HG03342 (cell line): ENCODE measurements around the gene HOXC11.

Experiments used
- ATAC-seq: cut with Tn5 transposase; IDR thresholded peaks from one replicate; pipeline ENCODE4 v1.9.1; 2021; ENCODE audit warnings: mild to moderate bottlenecking, moderate library complexity; ENCODE audit not compliant: unreplicated experiment

The HOXC11 gene

GRCh38 chr12:53971686-53972085, 1.2 kb upstream of the HOXC11 start:
- no peak for ATAC-seq

DNA sequence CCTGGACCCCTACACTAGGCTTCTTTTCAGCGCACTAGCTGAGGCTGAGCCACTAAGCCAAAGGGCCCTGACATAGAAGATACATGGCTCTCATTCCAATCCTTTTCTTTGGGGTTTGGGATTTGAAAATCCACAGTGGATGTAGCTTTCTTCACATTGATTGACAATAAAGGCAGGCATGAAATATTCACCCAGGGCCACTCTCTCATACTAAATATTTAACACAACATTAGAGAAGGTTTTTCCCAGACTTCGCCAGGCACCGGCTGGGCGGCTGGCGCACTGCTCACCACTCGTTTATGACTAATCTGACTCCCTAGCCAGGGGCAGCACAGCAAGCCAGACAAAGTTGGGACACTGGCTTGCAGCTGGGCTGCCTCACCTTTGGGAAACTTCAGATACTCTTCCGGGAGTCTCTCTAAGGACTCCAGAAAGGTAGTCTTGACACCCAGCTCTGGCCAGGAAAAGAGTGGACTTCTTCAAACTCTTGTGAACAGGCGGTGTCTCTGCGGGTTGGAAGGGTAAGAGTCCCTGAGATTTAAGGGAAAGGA, 699 bp upstream of the HOXC11 start:
- ATAC-seq, result no peak

- no peak for ATAC-seq
Measured at GRCh38 chr12:53973236-53974042, 513 bp downstream of the HOXC11 start.

- ATAC-seq, result no peak
Measured at GRCh38 chr12:53974084-53975063, 1.4 kb downstream of the HOXC11 start, which contains the start of gene HOTAIR. HOTAIR (minus strand) TSS chr12:53974954.

DNA sequence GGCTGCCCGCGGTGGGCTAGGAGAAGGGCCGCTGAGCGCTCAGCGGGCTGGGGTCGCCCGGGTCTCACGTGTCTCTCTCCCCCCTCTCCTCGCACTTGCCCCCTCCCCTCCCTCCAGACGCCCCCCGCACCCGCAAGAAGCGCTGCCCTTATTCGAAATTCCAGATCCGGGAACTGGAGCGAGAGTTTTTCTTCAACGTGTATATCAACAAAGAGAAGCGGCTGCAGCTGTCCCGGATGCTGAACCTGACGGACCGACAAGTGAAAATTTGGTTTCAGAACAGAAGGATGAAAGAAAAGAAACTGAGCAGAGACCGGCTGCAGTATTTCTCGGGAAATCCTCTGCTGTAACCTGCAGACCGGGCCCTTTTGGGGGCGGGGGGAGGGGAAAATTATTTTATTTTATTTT, 2.1 kb downstream of the HOXC11 start:
- ATAC-seq, result no peak

GRCh38 chr12:53975479-53976152, 2.7 kb downstream of the HOXC11 start:
- ATAC-seq, result no peak

DNA sequence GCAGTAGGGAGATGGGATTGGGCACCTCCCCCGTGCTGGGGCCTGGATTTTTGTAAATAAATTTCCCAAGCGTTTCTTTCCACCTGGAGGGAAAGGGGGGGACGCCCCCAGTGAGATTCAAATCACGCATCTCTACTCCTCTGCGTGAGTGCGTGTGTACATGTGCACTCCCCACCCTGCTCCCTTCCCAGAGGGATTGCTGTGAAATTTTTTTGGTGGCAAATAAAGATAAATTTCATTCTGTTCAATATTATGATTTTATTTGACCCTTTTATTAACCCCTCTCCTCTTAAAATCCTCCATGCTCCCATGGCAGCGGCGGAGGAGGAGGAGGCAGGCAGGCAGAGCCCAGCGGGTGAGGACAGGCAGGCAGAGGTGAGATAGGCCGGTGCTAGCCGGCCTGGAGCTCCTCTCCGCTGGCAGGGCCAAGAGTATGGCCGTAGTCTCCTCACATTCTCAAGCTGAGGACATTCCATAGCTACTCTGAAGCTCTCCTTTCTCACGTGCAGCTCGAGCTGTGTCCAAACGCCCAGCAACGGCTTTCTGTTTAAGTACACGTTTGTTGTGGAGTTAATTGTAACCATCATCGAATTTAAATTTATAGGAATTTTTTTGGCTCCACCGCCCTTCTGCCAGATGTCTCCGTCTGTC, 3.4 kb downstream of the HOXC11 start:
- no peak for ATAC-seq

- no peak for ATAC-seq
Measured at GRCh38 chr12:53976823-53977595, 4.1 kb downstream of the HOXC11 start.

- no peak for ATAC-seq
Measured at GRCh38 chr12:53977596-53978445, 4.9 kb downstream of the HOXC11 start.

GRCh38 chr12:53978477-53979356, 5.8 kb downstream of the HOXC11 start:
- no peak for ATAC-seq

DNA sequence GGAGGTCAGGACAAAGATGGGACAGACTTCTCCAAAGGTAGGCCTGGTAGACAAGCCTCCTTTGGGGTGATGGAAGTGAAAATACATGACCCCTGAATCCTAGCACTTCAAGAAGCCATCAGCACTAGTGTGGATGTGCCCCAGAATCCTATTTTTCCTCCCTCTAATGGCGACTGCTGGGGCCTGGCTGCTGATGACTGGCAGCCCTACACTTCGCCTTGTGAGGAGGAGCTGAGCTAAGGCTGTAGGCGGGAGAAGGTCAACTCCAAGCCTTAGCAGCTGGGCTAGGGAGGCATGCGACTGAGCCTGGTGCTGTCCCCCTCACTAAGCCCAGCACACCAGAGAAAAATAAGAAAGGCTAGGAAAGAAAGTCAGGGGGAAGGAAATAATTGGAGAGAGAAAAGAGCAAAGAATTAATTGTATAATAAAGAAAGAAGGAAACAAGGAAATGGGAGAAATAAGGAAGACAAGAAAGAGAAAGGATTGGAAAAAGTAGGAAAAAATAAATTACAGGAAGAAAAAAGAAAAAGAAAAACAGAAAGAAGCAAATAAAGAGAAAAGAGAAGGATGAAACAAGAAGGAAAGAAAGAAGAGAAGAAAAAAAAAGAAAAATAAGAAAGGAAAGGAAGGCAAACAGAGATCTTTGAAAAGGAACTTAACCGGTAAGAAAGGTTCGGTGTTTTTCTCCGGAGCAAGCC, 7.3 kb downstream of the HOXC11 start:
- no peak for ATAC-seq

GRCh38 chr12:53980802-53981496, 8.0 kb downstream of the HOXC11 start:
- no peak for ATAC-seq

DNA sequence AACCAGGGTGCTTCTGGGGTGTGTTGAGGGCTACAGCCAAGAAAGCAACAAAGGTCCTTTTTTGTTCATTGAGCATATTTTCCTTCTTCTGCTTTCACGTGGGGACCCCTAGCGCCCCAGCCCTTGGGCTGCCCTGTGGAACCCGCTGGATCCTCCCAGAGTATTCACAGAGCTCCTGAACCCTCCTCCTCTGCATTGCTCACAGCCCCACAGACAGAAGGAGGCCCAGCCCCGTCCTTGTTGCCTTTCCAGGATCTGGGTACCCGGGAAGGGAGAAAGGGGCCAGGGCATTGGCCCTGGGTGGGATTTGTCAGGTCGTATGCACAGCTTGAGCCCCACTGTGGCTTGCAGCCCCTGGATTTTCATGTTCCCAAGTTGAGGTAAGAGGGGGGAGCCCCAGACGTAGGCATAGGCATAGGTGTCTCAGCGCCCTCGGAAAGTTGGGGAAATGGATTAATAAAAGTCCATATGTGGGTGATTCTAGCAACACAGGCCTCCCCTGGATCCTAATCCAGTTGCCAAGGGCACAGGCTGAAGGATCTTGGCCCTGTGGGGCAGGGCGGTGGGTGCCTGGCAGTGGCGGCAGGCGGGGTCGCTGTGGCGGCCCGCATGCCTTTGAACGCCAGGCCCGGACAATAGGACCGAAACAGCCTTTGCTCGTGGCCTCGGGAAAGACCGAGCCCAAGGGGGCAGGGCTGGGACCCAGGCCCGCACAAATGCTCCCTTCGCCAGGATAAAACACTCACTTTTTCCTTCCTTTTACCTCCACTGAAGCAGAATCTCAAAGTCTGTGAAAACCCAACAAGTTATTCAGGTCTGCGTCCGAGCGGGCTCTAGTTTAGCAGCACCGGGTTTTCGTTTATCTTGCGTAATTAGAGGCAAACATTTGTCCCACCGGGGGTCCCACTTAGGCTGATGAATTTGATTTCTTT, 9.0 kb downstream of the HOXC11 start:
- ATAC-seq, result no peak

- ATAC-seq, result no peak
Measured at GRCh38 chr12:53982648-53983567, 10.0 kb downstream of the HOXC11 start.
